Measurements from ENCODE around the gene PAQR5.
"Not testable (repeated sequence)": the region's sequence is repeated elsewhere in the genome, so short reads cannot be mapped to it uniquely, and the experiment has no call there.

PAQR5 gene

DNA sequence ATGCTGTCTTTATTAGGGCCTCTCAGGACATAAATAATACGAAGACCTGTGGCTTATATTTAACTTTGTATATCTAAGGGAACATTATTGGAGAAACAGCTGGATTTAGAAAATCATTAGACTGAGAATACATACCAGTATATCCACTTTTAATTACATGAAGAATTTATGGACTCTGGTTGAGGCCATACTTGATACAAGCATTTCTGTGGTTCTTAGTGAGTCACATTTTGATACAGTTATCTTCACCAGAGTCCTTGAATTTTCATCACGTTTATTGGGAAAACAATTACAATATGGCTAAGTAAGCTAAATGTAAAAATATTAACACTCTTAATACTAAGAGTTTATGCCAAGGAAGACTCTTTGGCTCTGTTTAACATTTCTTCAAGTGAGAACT lies 125.3 kb downstream of the PAQR5 start:
- no peak for DNase-seq (ENCODE audit: low spot score)

DNA sequence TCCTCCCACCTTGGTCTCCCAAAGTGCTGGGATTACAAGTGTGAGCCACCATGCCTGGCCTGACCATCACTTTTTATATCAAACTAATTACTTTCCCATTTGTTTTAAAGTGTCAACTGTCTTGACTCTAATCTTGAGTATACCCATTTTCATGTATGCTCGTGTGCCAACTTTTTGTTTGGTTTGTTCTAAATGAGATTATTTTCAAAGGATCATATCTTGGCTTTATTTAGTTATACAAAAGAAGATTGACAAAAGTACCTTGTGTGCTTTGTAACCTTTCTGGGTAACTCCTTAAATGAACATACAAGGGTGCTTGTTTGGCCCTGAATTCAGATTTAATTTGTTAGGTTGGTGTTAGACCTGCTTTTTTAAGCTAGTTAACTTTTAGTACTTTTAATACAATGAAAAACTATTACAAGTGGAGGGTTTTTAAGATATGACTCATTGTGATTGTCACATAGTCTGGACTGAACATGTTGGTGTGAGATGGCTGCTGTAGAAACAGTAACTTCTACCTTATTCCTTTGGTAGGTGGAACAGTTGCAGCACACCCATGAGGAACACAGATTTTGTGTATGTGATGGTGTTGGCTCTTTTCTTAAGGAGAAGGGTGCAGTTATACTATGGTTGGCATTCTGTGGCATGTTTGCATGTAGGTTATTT lies 126.2 kb downstream of the PAQR5 start:
- no peak for DNase-seq (ENCODE audit: low spot score)

DNA sequence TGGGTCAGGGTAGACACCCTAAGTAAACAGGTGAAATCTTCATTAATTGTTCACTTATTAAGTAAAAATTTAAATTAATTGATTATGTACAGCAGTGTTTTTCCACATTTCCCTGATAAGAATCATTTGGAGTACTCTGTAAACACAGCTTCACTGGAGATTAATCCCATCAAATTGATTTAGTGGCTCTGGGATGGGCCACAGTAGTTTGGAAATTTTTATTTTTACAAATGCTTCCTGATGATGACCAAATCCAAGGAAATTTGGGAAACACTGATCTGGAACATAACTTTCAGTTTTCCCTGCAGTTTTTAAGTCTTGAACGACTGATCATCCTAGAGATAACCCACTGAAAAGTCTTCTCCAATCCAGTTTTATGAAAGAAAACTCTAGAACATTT lies 135.1 kb downstream of the PAQR5 start:
- no peak for DNase-seq (ENCODE audit: low spot score)

DNA sequence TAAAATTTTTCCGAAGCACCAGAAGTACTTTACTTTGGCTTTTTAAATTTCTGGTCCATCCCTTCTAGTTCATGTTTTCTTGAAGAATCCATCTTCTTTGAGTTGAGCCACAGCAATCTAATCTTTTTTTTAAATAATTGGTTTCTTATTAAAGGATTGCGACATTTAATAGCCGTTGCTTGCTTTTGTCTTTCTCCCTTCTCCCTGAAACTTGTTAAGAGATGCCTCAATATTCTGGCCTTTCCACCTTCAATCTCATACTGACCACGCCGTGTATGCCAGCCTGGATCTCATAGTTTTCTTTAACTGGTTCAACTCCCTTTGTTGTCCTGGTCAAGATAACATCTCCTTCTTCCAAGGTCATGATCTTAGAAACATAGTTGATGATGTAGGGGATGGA lies 135.5 kb downstream of the PAQR5 start:
- DNase-seq (ENCODE audit: low spot score), result no peak

DNA sequence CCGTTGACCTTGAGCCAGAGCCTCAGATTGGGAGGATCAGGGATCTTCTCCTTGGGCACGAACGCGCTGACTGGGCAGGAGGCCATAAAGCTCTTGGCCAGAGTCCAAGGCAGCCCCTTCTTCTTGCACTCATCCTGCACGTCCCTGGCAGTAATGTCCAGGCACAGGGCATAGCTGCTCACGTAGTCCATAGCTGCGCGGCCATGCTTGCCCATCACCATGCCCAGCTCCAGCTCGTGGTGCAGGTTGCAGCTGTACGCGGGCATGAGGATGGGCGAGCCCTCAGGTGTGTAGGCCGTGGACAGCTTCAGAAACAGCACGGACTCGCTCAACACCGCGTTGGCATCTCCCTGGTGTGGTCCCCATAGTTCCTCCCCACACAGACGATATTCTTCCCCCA lies 136.0 kb downstream of the PAQR5 start:
- DNase-seq (ENCODE audit: low spot score), result no peak

DNA sequence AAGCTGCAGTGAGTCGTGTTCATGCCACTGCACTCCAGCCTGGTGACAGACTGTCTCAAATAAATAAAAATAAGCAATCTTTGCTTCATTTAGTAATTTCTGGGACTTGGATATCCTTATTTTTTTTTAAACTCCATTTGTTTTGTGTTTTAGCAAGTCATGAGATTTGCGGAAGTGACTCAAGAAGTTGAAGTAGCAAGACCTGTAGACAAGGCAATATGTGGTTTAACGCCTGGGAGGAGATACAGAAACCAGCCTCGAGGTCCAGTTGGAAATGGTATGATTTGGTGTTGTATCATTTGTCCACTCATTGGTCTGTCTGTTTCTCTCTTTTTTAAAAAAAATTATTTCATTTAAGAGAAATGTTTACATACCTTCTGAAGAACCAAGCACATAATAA lies 137.3 kb downstream of the PAQR5 start:
- no peak for DNase-seq (ENCODE audit: low spot score)

DNA sequence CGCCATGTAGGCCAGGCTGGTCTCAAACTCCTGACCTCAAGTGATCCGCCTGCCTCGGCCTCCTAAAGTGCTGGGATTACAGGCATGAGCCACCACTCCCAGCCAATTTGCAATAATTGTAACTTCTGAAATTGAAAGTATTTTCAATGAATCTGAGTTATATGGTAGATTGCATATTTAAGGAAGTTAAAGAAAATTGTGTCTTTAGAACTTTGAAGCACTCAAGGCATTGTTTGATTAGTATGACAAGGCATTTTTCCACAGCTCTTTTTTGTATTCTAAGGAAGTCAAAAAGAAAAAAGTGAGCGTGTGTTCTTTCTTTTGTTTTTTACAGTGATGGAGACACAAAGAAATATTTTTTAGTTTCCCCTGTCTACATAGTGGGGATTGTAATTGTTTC lies 138.2 kb downstream of the PAQR5 start:
- no peak for DNase-seq (ENCODE audit: low spot score)

DNA sequence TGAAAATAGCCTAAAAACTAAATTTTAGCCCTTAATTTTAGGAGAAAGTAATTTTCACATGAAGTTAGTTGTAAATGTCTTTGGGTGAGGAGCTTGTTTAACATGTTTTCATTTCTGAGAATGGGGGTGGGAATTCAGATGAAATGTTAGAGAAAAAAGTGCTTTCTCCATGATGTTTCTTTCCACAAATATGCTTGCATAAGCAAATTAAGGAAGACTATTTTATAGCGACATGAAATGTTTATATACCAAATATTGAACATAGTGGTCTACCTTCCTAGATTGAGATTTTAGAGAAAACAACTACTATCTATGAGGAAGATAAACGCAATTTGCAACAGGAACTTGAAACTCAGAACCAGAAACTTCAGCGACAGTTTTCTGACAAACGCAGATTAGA lies 140.9 kb downstream of the PAQR5 start:
- DNase-seq (ENCODE audit: low spot score), result no peak

DNA sequence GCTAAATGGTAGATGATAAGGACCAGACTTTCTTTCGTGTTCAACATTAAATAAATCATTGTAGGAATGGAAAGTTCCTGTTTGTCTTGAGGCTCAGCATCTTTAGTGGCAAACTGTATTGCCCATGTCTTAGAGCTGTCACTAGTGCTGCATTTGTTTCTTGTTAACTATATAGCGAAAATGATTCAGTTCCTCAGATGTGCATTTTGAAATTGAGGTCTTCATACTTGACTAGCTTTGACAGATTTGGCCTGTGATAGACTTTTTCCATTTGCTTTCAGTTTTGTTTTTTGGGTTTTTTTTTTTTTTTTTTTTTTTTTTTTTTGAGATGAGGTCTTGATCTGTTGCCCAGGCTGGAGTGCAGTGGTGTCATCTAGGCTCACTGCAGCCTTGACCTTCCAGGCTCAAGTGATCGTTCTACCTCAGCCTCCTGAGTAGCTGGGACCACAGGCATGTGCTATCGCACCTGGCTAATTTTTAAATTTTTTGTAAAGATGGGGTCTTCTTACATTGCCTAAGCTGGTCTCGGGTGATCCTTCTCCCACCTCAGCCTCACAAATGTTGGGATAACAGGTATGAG lies 144.4 kb downstream of the PAQR5 start:
- DNase-seq (ENCODE audit: low spot score), result no peak

DNA sequence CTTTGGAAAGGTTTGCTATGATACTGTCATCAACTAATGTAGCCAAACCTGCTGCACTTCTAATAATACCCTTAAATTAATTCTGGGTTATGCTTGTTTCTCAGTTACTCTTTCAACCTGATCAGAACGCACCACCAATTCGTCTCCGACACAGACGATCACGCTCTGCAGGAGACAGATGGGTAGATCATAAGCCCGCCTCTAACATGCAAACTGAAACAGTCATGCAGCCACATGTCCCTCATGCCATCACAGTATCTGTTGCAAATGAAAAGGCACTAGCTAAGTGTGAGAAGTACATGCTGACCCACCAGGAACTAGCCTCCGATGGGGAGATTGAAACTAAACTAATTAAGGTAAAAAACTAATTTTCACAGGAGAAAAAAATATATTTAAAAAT lies 146.0 kb downstream of the PAQR5 start:
- DNase-seq (ENCODE audit: low spot score), result no peak

DNA sequence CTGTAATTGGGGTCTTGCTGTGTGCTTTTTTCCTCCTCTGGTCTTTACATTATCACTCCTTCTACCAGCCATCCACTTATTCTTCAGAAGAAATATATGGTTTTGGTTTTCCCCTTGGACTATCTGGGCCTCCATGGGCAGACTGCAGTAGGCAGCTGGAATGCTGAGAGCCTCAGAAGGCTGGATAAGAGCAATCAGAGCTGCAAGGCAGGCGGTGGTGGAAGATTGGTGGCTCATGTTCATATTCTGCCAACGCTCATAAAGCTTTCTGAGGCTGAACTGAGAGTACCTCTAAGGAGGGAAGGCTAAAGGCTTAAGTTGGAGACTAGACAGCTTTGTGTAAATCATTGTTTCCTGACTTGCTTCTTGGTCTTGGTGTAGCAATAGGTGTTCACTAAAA lies 148.2 kb downstream of the PAQR5 start:
- no peak for DNase-seq (ENCODE audit: low spot score)

DNA sequence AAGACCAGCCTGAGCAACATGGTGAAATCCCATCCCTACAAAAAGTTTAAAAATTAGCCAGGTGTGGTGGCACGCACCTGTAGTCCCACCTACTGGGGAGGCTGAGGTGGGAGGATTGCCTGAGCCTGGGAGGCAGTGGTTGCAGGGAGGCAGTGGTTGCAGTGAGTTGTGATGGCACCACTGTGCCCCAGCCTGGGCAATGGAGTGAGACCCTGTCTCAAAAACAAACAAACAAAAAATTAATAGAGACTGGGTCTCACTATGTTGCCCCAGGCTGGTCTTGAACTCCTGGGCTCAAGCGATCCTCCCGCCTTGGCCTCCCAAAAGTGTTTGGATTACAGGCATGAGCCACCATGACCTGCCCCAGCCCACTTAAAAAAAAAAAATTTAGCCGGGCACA lies 151.5 kb downstream of the PAQR5 start:
- DNase-seq (ENCODE audit: low spot score), result not testable (repeated sequence)

DNA sequence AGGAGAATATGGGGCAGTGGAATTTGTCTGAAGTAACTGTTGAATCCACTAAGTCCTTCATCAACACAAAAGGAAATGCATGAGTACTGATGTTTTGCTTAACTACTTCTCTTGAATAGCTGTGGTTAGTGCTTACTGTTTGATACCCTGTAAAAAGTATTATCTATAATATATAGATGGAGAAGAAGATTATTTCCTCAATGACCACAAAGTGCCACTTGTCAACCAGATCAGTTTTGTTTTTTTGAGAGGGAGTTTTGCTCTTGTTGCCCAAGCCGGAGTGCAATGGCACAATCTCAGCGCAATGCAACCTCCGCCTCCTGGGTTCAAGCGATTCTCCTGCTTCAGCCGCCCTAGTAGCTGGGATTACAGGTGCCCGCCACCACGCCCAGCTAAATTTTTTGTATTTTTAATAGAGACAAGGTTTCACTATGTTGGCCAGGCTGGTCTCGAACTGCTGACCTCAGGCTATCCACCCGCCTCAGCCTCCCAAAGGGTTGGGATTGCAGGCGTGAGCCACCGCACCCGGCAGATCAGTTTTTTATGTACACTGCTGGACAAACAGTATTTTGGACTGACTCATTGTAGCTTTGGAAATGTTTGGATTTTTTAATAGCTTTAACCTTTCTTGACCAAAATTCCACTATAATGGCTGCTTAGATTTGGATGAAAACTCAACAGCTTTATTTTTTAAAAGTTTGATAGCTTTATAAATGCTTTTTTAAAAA lies 152.4 kb downstream of the PAQR5 start:
- no peak for DNase-seq (ENCODE audit: low spot score)

DNA sequence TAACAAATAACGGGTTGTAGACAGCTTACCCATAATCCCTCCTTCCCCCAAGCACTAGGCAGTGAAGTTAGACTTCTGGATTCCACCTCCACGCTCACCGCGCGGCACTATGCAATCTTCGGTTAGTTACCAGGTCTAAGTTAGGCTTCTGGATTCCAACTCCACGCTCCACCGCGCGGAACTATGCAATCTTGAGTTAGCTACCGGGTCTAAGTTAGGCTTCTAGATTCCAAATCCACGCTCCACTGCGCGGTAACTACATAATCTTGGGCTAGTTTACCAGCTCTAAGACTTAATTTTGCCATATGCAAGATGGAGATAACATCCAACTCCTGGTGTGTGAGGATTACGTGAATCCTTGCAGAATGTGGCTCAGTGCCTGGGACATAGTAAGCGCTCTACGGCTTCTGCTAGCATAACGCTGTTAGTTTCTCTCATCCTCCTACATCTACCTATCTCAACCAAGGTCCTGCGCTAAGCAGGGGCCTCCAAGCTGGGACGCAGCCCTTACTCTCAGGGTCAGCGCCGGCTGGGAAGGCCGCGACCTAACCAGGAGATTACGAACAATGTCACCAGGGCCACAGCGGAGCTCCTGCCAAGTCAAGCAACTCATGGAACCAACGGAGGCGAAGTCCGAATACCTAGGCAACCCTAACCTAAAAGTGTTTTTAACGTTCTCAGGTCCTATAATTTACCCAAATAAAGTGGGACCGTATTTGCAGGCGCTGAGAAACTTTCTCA lies 153.4 kb downstream of the PAQR5 start:
- peak; percentile 78 for DNase-seq (ENCODE audit: low spot score)

DNA sequence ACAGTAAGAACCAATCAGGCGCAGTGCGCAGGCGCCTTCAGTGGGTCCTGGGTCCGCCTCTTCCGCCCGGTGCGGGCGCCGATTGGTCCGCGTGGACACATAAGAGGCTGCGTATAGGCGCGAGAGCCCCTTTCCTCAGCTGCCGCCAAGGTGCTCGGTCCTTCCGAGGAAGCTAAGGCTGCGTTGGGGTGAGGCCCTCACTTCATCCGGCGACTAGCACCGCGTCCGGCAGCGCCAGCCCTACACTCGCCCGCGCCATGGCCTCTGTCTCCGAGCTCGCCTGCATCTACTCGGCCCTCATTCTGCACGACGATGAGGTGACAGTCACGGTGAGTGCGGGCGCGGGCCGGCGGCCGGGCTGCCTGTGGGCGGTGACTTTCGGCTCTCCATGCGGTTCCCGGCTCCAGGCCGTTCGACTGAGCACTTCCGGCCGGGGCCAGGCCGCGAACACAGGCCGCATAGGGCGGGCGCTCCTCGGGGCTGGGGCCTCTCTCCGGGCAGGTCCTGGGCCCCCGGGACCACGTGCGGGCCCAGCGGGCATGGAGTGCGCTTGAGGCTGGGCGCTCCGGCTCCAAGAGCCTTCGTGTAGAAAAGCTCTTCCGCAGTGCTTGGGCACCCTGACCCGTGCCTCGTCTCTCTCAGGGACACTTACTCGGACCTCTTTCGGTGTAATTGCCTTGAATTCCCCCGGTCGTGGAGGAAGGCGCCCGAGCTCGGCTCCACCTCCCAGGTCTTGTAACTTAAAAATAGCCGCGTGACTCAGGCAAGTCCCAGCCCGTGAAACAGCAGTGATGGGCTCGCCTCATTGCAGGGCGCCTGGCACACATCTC lies 154.2 kb downstream of the PAQR5 start, which contains the start of gene RPLP1:
TSS of gene RPLP1 (plus strand) at position 127 of the 830 bp plus-strand sequence. CDS start at position 258, 131 bp downstream.
- DNase-seq (ENCODE audit: low spot score), result peak; percentile 94

DNA sequence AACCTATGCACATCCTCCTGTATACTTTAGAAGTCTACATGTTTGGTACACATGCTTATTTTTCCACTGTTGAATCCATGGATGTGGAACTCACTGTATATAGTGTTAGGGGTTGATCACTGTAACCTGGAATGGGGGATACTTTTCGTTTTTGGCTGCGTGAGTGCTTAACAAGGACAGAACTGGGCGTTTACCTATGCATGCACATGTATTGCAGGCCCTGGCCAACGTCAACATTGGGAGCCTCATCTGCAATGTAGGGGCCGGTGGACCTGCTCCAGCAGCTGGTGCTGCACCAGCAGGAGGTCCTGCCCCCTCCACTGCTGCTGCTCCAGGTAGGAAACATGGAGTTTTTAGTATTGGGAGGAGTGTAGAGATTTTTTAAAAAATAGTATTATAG lies 156.2 kb downstream of the PAQR5 start:
- no peak for DNase-seq (ENCODE audit: low spot score)

DNA sequence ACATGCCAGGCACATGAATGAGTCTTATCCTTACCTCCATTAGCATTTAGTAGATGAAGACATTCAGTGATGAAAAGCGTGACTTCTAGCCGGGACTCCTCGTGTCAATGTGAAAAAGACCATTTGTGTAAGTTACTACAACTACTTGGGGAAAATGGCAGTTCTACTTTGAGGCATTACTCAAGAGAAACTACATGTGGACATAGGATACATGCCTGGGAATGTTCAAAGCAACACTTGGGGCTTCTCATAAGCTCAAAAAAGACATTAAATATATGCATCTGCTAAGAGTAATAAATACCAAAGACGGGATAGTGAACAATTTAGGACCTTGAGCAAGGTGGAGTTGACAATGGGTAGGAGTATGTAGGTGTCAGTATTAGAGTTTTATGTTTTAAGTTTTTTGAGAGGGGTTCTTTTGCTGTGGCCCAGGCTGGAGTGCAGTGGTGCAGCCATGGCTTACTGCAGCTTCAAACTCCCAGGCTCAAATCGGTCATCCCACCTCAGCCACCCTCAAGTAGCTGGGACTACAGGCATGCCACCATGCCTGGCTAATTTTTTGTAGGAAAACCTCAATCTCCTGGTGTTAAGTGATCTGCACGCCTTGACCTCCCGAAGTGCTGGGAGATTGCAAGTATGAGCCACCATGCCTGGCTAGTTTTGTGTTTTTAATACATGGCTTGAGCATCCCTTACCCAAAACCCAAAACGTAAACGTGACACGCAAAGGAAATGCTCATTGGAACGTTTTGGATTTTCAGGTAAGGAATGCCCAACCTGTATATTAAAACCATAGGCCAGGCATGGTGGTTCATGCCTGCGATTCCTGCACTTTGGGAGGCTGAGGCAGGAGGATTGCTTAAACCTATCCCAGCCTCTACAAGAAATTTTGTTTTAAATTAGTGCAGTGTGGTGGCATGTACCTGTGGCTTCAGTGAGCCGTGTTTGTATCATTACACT lies 157.8 kb downstream of the PAQR5 start:
- no peak for DNase-seq (ENCODE audit: low spot score)
